HEK293T (cell line): ENCODE results near the gene M1AP.

Source experiments
- CTCF ChIA-PET: fragments of 350-600 bp; formaldehyde crosslinking; extraction: SDS; loops from one replicate; lab custom pipeline; 2021; ENCODE audit warnings: antibody characterized with exemption, inconsistent platforms; lab: Yijun Ruan, JAX
- POLR2A ChIA-PET: fragments of 350-600 bp; formaldehyde crosslinking; extraction: SDS; loops from one replicate; lab custom pipeline; 2020; ENCODE audit warnings: antibody characterized with exemption, inconsistent platforms; lab: Yijun Ruan, JAX
- DNase-seq: peaks from one replicate; pipeline ENCODE4 v3.0.0; 2012; ENCODE audit warnings: mixed read lengths; ENCODE audit errors: extremely low spot score
- ARNT ChIP-seq: fragments of 450-650 bp; IDR thresholded peaks from 2 replicates; pipeline ENCODE4 v1.6.1; 2017; ENCODE audit warnings: mild to moderate bottlenecking
- BHLHE40 ChIP-seq: fragments of 450-650 bp; IDR thresholded peaks from 2 replicates; pipeline ENCODE4 v1.6.1; 2016; ENCODE audit warnings: mild to moderate bottlenecking, moderate library complexity, borderline replicate concordance
- CTBP1 ChIP-seq: fragments of 450-650 bp; IDR thresholded peaks from 2 replicates; pipeline ENCODE4 v1.6.1; 2016; ENCODE audit warnings: borderline replicate concordance
- ELF4 ChIP-seq: fragments of 450-650 bp; IDR thresholded peaks from 2 replicates; pipeline ENCODE4 v1.6.1; 2017; ENCODE audit warnings: antibody characterized with exemption
- FOXA1 ChIP-seq: fragments of 450-650 bp; IDR thresholded peaks from 2 replicates; pipeline ENCODE4 v1.6.1; 2016; ENCODE audit warnings: mild to moderate bottlenecking
- FOXK2 ChIP-seq: fragments of 450-650 bp; IDR thresholded peaks from 2 replicates; pipeline ENCODE4 v1.6.1; 2016; ENCODE audit warnings: mild to moderate bottlenecking
- FOXM1 ChIP-seq: fragments of 450-650 bp; IDR thresholded peaks from 2 replicates; pipeline ENCODE4 v1.6.1; 2017; ENCODE audit warnings: mild to moderate bottlenecking, borderline replicate concordance
- HDGF ChIP-seq: fragments of 450-650 bp; IDR thresholded peaks from 2 replicates; pipeline ENCODE4 v1.6.1; 2017; ENCODE audit warnings: antibody characterized with exemption, borderline replicate concordance
- L3MBTL2 ChIP-seq: fragments of 450-650 bp; conservative IDR thresholded peaks from 2 replicates; pipeline ENCODE4 v1.6.1; 2016; ENCODE audit warnings: mild to moderate bottlenecking
- LEF1 ChIP-seq: fragments of 450-650 bp; IDR thresholded peaks from 2 replicates; pipeline ENCODE4 v1.6.1; 2017; ENCODE audit warnings: mild to moderate bottlenecking, borderline replicate concordance
- NFRKB ChIP-seq: fragments of 450-650 bp; IDR thresholded peaks from 2 replicates; pipeline ENCODE4 v1.6.1; 2016; ENCODE audit warnings: mild to moderate bottlenecking, moderate library complexity
- PKNOX1 ChIP-seq: fragments of 450-650 bp; IDR thresholded peaks from 2 replicates; pipeline ENCODE4 v1.6.1; 2016
- SP1 ChIP-seq: fragments of 450-650 bp; IDR thresholded peaks from 2 replicates; pipeline ENCODE4 v1.6.1; 2017
- SUZ12 ChIP-seq: fragments of 450-650 bp; IDR thresholded peaks from 2 replicates; pipeline ENCODE4 v1.6.1; 2016; ENCODE audit warnings: mild to moderate bottlenecking
- TARDBP ChIP-seq: fragments of 450-650 bp; IDR thresholded peaks from 2 replicates; pipeline ENCODE4 v1.6.1; 2016
- ZNF384 ChIP-seq: fragments of 450-650 bp; IDR thresholded peaks from 2 replicates; pipeline ENCODE4 v1.6.1; 2016

M1AP gene

GRCh38 chr2:74554820-74555531 lies 93.2 kb downstream of the M1AP start:
- DNase-seq = no peak
- ChIA-PET POLR2A (interaction anchor here (1.2 kb wide), 1 partner anchor 48 kb away, joined by 4 read pairs; no protein-coding TSS in a partner anchor), CTCF (no interaction called here)
- TF ChIP-seq FOXK2 (no peak), L3MBTL2 (no peak), FOXA1 (no peak), ELF4 (no peak), FOXM1 (no peak), CTBP1 (no peak), ZNF384 (no peak), PKNOX1 (no peak), ARNT (no peak), TARDBP (no peak), BHLHE40 (no peak), LEF1 (no peak), SP1 (no peak), HDGF (no peak), SUZ12 (no peak), NFRKB (no peak)

GRCh38 chr2:74553892-74554819 lies 94.0 kb downstream of the M1AP start, which contains the start of the genes DOK1 and LOXL3:
TSS of gene DOK1 (plus strand) at chr2:74554720. CDS start at chr2:74554755, 35 bp downstream.
TSS of gene LOXL3 (minus strand) at chr2:74553942. CDS start at chr2:74552634, 1,308 bp downstream.
- ChIA-PET CTCF (no interaction called here), POLR2A (interaction anchor here (0.9 to 1.6 kb wide), 5 partner anchors 14 to 96 kb away, joined by 3 to 6 read pairs (median 3); partner anchors contain the start of genes AUP1, HTRA2 and WBP1)
- TF ChIP-seq FOXM1 (peak; percentile 21; the same call in 1 of the 2 replicates), SUZ12 (no peak), FOXK2 (no peak), TARDBP (peak; percentile 89; the same call in 1 of the 2 replicates), ARNT (no peak), PKNOX1 (no peak), ELF4 (no peak), FOXA1 (no peak), ZNF384 (no peak; the same call in 1 of the 2 replicates)
- peak; percentile 79 for DNase-seq

- POLR2A ChIA-PET = interaction anchor here (0.9 to 1.6 kb wide), 5 partner anchors 15 to 95 kb away, joined by 3 to 6 read pairs (median 3); partner anchors contain the start of genes AUP1, HTRA2 and WBP1
- CTCF ChIA-PET = no interaction called here
- TF ChIP-seq ZNF384 (no peak), TARDBP (no peak), SUZ12 (no peak), SP1 (no peak), ARNT (no peak), HDGF (0 out of 2 replicates have a peak, but pooled peaks have one; percentile 46)
- peak; percentile 30 for DNase-seq
These were observed 95.0 kb downstream of the M1AP start for GRCh38 chr2:74552914-74553811.

- ChIA-PET POLR2A (interaction anchor here (2.3 kb wide), 1 partner anchor 18 kb away, joined by 5 read pairs; no protein-coding TSS in a partner anchor), CTCF (interaction anchor here (0.6 kb wide), 1 partner anchor 65 kb away, joined by 5 read pairs; no protein-coding TSS in a partner anchor)
- no peak for TF ChIP-seq FOXK2
- DNase-seq = no peak
These were observed 95.9 kb downstream of the M1AP start for GRCh38 chr2:74551942-74552913.

DNA sequence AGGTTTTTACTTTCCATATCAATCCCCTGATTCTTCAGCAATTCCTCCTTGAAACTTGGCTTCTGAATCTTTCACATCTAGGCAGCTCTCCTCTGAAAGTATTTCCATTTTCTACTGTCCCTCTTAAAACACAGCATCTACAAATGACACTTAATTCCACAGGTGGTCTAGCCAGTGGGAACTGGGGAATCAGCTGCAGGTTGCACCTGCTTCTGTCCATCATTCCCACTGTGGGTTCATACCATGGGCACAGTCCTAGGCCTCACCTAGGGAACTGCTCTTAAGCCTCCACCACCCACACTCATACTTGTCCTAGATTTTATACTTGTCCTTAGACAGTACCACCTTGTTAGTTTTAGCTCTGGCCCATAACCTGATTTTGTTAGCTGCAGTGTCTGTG lies 96.6 kb downstream of the M1AP start:
- DNase-seq = no peak
- ChIA-PET CTCF (interaction anchor here (0.6 kb wide), 1 partner anchor 65 kb away, joined by 5 read pairs; no protein-coding TSS in a partner anchor), POLR2A (interaction anchor here (2.3 kb wide), 1 partner anchor 17 kb away, joined by 5 read pairs; no protein-coding TSS in a partner anchor)
- TF ChIP-seq CTBP1 = no peak
- TF ChIP-seq TARDBP = no peak
- no peak for TF ChIP-seq PKNOX1
- no peak for TF ChIP-seq FOXM1
- no peak for TF ChIP-seq LEF1
- TF ChIP-seq SP1 = no peak
